ENCODE data around the gene PPP2R2B. TPM values are rescaled to one million over a fixed set of nuclear protein-coding genes. Genes with fewer than 3 reads are reported as not detected.

Gene PPP2R2B
- total RNA-seq, 4 donors from 2014 or later: 1.2 to 4.0 (median 2.1) TPM

GRCh38 chr5:146788898-146789297 lies 89.7 kb downstream of the PPP2R2B start:
- 44% methylated on average over 2 of the region's 2 CpGs for WGBS
- intact Hi-C loops (cut with DNase I): no loop called here
- no peak overlapping the region for H3K27ac ChIP-seq (replicated peaks in 1 of 4)

GRCh38 chr5:146785065-146785464 lies 93.5 kb downstream of the PPP2R2B start:
- Histone ChIP-seq H3K36me3 (no peaks in the 10 kb centered on the region), H3K27ac (replicated peaks in 1 of 4) (no peak overlapping the region), H3K4me3 (no peak overlapping the region), H3K27me3 (no peaks in the 10 kb centered on the region), H3K9me3 (no peaks in the 10 kb centered on the region), H3K4me1 (no peaks in the 10 kb centered on the region)
- WGBS: 53% methylated on average over 3 of the region's 3 CpGs
- intact Hi-C loops (cut with DNase I): no loop called here
- DNase-seq (ENCODE audit: extremely low spot score): no peak
- no peak for TF ChIP-seq POLR2A (IDR thresholded peaks at IDR 0.05; ENCODE audit: low read depth)
- no peak for TF ChIP-seq CTCF (IDR thresholded peaks at IDR 0.05)
- TF ChIP-seq EP300 (IDR thresholded peaks at IDR 0.05): no peak
- no peak for TF ChIP-seq POLR2AphosphoS5 (IDR thresholded peaks at IDR 0.05)

More at GRCh38 chr5:146788898-146789297, 89.7 kb downstream of the PPP2R2B start:
- H3K9me3 ChIP-seq: no peaks in the 10 kb centered on the region
- DNase-seq (ENCODE audit: extremely low spot score): no peak
- H3K27me3 ChIP-seq: no peaks in the 10 kb centered on the region
- TF ChIP-seq CTCF (IDR thresholded peaks at IDR 0.05): no peak
- no peak overlapping the region for H3K4me3 ChIP-seq
- H3K36me3 ChIP-seq: no peaks in the 10 kb centered on the region
- H3K4me1 ChIP-seq: peaks cover 0 to under 1% (median 0%) of the 10 kb centered on the region in 4 donors

- Histone ChIP-seq H3K27me3 (no peaks in the 10 kb centered on the region), H3K4me1 (no peaks in the 10 kb centered on the region), H3K9me3 (no peaks in the 10 kb centered on the region), H3K36me3 (no peaks in the 10 kb centered on the region), H3K27ac (replicated peaks in 1 of 4) (no peak overlapping the region), H3K4me3 (no peak overlapping the region)
- 47% methylated on average over 2 of the region's 2 CpGs for WGBS
- TF ChIP-seq CTCF (IDR thresholded peaks at IDR 0.05): no peak
- TF ChIP-seq POLR2AphosphoS5 (IDR thresholded peaks at IDR 0.05): no peak
- no peak for TF ChIP-seq EP300 (IDR thresholded peaks at IDR 0.05)
- no peak for DNase-seq (ENCODE audit: extremely low spot score)
- intact Hi-C loops (cut with DNase I): no loop called here
Observed at GRCh38 chr5:146781157-146781556, 97.4 kb downstream of the PPP2R2B start.

GRCh38 chr5:146779211-146779869 lies 99.2 kb downstream of the PPP2R2B start:
- Histone ChIP-seq H3K4me1 (no peaks in the 10 kb centered on the region), H3K9me3 (peaks cover 0 to 12% (median 4%) of the 10 kb centered on the region in 4 donors), H3K36me3 (no peaks in the 10 kb centered on the region), H3K27me3 (no peaks in the 10 kb centered on the region), H3K4me3 (no peak overlapping the region), H3K27ac (replicated peaks in 1 of 4) (no peak overlapping the region)
- intact Hi-C loops (cut with DNase I): no loop called here
- TF ChIP-seq CTCF (IDR thresholded peaks at IDR 0.05) (no peak), POLR2AphosphoS5 (IDR thresholded peaks at IDR 0.05) (no peak), EP300 (IDR thresholded peaks at IDR 0.05) (no peak), POLR2A (IDR thresholded peaks at IDR 0.05; ENCODE audit: low read depth) (no peak)
- DNase-seq (ENCODE audit: extremely low spot score): no peak
- 91% methylated on average over 10 of the region's 10 CpGs for WGBS

- Histone ChIP-seq H3K4me3 (no peak overlapping the region), H3K9me3 (peaks cover 0 to 14% (median 5%) of the 10 kb centered on the region in 4 donors), H3K36me3 (no peaks in the 10 kb centered on the region), H3K27me3 (no peaks in the 10 kb centered on the region), H3K27ac (replicated peaks in 1 of 4) (no peak overlapping the region), H3K4me1 (no peaks in the 10 kb centered on the region)
- WGBS: 41% methylated on average over 3 of the region's 3 CpGs
- no peak for DNase-seq (ENCODE audit: extremely low spot score)
- TF ChIP-seq POLR2A (IDR thresholded peaks at IDR 0.05; ENCODE audit: low read depth): no peak
- no peak for TF ChIP-seq CTCF (IDR thresholded peaks at IDR 0.05)
- TF ChIP-seq EP300 (IDR thresholded peaks at IDR 0.05): no peak
- TF ChIP-seq POLR2AphosphoS5 (IDR thresholded peaks at IDR 0.05): no peak
- intact Hi-C loops (cut with DNase I): no loop called here
Observed at GRCh38 chr5:146778795-146779194, 99.8 kb downstream of the PPP2R2B start.

Measured in esophagus muscularis mucosa (tissue), 4 donors.